ENCODE results near the gene VIPR2.

VIPR2 gene

GRCh38 chr7:159060440-159060839, 84.2 kb downstream of the VIPR2 start:
- no peak for TF ChIP-seq CTCF (IDR thresholded peaks at IDR 0.05)

- no peak for TF ChIP-seq CTCF (IDR thresholded peaks at IDR 0.05)
These were observed 85.0 kb downstream of the VIPR2 start for GRCh38 chr7:159059629-159060028.

GRCh38 chr7:159057647-159058046, 87.0 kb downstream of the VIPR2 start:
- no peak for TF ChIP-seq CTCF (IDR thresholded peaks at IDR 0.05)

- TF ChIP-seq CTCF (IDR thresholded peaks at IDR 0.05): no peak
These were observed 87.9 kb downstream of the VIPR2 start for GRCh38 chr7:159056737-159057136.

GRCh38 chr7:159051916-159052315, 92.8 kb downstream of the VIPR2 start:
- TF ChIP-seq CTCF (IDR thresholded peaks at IDR 0.05): no peak

GRCh38 chr7:159050704-159051103, 94.0 kb downstream of the VIPR2 start:
- TF ChIP-seq CTCF (IDR thresholded peaks at IDR 0.05): no peak

GRCh38 chr7:159049266-159050025, 95.2 kb downstream of the VIPR2 start:
- TF ChIP-seq CTCF (IDR thresholded peaks at IDR 0.05): no peak

- no peak for TF ChIP-seq CTCF (IDR thresholded peaks at IDR 0.05)
These were observed 96.0 kb downstream of the VIPR2 start for GRCh38 chr7:159048656-159049055.

Data from LNCAP (cell line).